Heart left ventricle (tissue), 16 donors: ENCODE results near the gene REP15. TPM values are rescaled to one million over a fixed set of nuclear protein-coding genes. Genes with fewer than 3 reads are reported as not detected.

Experiments used
- ATAC-seq, 4 donors: fragments of 200-7000 bp; cut with Tn5 transposase; one replicate each; pipeline ENCODE4 v1.9.1; 2020 to 2022; ENCODE audit warnings: moderate library complexity in 4 of 4, mild to moderate bottlenecking in 3 of 4, moderate number of reproducible peaks in 1 of 4
- DNase-seq, 5 donors: peaks; one replicate each; pipeline ENCODE4 v3.0.0-alpha.2; 2020
- H3K27ac ChIP-seq, 12 donors: fragments of 200-600 bp; sonication (generic) in 4 of 12; one replicate each; pipeline versions ENCODE4 v1.5.0 to v1.8.0; 2016 to 2022; ENCODE audit warnings: mild to moderate bottlenecking in 2 of 12
- H3K27me3 ChIP-seq, 9 donors: fragments of 200-600 bp; sonication (generic) in 2 of 9; one replicate each; pipeline versions ENCODE4 v1.5.1 to v1.8.0; 2016 to 2022; ENCODE audit warnings: mild to moderate bottlenecking in 3 of 9
- H3K36me3 ChIP-seq, 9 donors: fragments of 200-600 bp; sonication (generic) in 2 of 9; one replicate each; pipeline versions ENCODE4 v1.5.0 to v1.8.0; 2018 to 2022; ENCODE audit warnings: mild to moderate bottlenecking in 2 of 9
- H3K4me1 ChIP-seq, 12 donors: fragments of 200-600 bp; sonication (generic) in 4 of 12; one replicate each; pipeline versions ENCODE4 v1.5.0 to v1.8.0; 2016 to 2022; ENCODE audit warnings: mild to moderate bottlenecking in 3 of 12
- H3K4me3 ChIP-seq, 12 donors: fragments of 200-600 bp; sonication (generic) in 4 of 12; one replicate each; pipeline versions ENCODE4 v1.5.0 to v1.8.0; 2017 to 2022; ENCODE audit warnings: mild to moderate bottlenecking in 9 of 12, moderate library complexity in 4 of 12
- H3K9me3 ChIP-seq, 12 donors: fragments of 200-600 bp; sonication (generic) in 4 of 12; one replicate each; pipeline versions ENCODE4 v1.5.0 to v1.8.0; 2016 to 2022; ENCODE audit warnings: mild to moderate bottlenecking in 1 of 12
- POLR2A ChIP-seq, 2 donors: fragments of 450-650 bp; IDR thresholded peaks; one replicate each; pipeline ENCODE4 v1.6.1; 2017; ENCODE audit warnings: antibody characterized with exemption in 2 of 2, mild to moderate bottlenecking in 2 of 2, moderate library complexity in 2 of 2
- WGBS, 4 donors: extraction: QIAGEN DNeasy Blood & Tissue Kit in 2 of 4; methylation state at CpG; one replicate each; pipeline versions ENCODE4 v1.1.5 to v1.1.7; 2013 to 2018; 5-methylcytosine and 5-hydroxymethylcytosine counted together
- intact Hi-C, 10 donors: fragments of 100-400 bp; cut with DNase I; formaldehyde crosslinking; loops; one replicate each; pipeline versions ENCODE4 v1.11.1 to v1.14.2; 2022
- polyA plus RNA-seq, 2 donors: library from polyadenylated mRNA; stranded (reverse); fragments of 200-250 nt; gene quantifications; one replicate each; pipeline ENCODE4 v1.2.3, GENCODE V29; 2013
- total RNA-seq, 9 donors: library from RNA; depleted of rRNA in 2 of 9; stranded (reverse); fragments of >200 nt in 2 of 9; fragmentation: NEBNext Ultra II Directional in 3 of 9; extraction: Animal tissue kit (Norgen Biotek cat#: 25700) in 3 of 9; gene quantifications; one replicate each; pipeline versions ENCODE4 v1.1.0 to v1.2.4, GENCODE V29; 2016 to 2023
- TF ChIP-seq, protein P1 (sequence below), 12 donors: fragments of 200-600 bp; sonication (generic) in 4 of 12; IDR thresholded peaks; one replicate each; pipeline versions ENCODE4 v1.5.0 to v1.8.0; 2018 to 2022; ENCODE audit warnings: antibody characterized with exemption in 12 of 12, mild to moderate bottlenecking in 5 of 12
- donor health status: ischemic (EF 13 %, LVEDD 7.1; RV severe dilation, severe dysfunction).
- donor health status: healthy with polysubstance abuse.
- donor health status: DM: no; HTN: yes; CAD: no.
- donor health status: DM: no; HTN: no; CAD: no.
- donor health status: ischemic (EF 25% LVEDD 6.9; RV normal size, moderate dysfunction).
- donor health status: ischemic (EF 25% LVEDD 5.7; RV mildly dilated, moderate dysfunction).
- donor health status: healthy.
- donor health status: DM: yes; HTN: yes; CAD: no.
- donor health status: ischemic (EF 35%, LVEDD 5.7; RV mildly dilated, moderate dysfunction).
- donor health status: nonischemic (EF 11% LVEDD 7.7; RV severe dilation, severe dysfunction).
- donor health status: DM: yes; HTN: yes; CAD: no.
- donor health status: PGD.
- donor health status: ischemic (EF 29% LVEDD 5.4; RV normal size, mild dysfunction).
- donor health status: nonischemic (EF 23%, LVEDD 6.1; RV moderate dilation, normal function).

REP15 gene
- total and polyA plus RNA-seq, 11 donors, result 3.7 to 7.9 (median 5.0) TPM

DNA sequence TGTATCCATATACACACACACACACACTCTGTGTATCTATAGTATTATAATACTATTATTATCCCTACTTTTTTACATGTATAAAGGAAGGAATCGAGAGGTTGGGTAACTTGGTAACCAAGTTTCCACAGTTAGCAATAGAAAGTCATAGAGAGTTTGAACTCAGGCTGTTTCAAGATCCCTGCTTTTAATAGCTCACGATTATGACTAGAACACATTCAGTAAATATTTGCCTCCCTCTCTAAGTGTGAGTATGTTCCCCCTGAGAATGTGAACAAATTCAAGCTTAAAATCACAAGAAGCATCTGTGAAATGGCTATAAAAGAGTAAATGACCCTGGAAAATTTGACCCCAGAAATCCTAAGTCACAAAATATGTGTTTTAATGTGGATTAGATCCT, 11.0 kb upstream of the REP15 start:
- no peak for DNase-seq
- 76 to 94% (median 88%) methylated on average over 2 of the region's 2 CpGs for WGBS, 4 donors
- no peaks in the 10 kb centered on the region for H3K4me1 ChIP-seq
- intact Hi-C loops, result no loop called here
- no peak overlapping the region for H3K4me3 ChIP-seq
- H3K27me3 ChIP-seq, result no peaks in the 10 kb centered on the region
- no peak for TF ChIP-seq POLR2A (IDR thresholded peaks at IDR 0.05)
- TF ChIP-seq, protein P1, sequence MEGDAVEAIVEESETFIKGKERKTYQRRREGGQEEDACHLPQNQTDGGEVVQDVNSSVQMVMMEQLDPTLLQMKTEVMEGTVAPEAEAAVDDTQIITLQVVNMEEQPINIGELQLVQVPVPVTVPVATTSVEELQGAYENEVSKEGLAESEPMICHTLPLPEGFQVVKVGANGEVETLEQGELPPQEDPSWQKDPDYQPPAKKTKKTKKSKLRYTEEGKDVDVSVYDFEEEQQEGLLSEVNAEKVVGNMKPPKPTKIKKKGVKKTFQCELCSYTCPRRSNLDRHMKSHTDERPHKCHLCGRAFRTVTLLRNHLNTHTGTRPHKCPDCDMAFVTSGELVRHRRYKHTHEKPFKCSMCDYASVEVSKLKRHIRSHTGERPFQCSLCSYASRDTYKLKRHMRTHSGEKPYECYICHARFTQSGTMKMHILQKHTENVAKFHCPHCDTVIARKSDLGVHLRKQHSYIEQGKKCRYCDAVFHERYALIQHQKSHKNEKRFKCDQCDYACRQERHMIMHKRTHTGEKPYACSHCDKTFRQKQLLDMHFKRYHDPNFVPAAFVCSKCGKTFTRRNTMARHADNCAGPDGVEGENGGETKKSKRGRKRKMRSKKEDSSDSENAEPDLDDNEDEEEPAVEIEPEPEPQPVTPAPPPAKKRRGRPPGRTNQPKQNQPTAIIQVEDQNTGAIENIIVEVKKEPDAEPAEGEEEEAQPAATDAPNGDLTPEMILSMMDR (IDR thresholded peaks at IDR 0.05), result no peak
- ATAC-seq, result no peak
- H3K27ac ChIP-seq, result no peak overlapping the region
- peaks cover 0 to 100% (median 90%) of the 10 kb centered on the region in 9 donors for H3K36me3 ChIP-seq
- H3K9me3 ChIP-seq, result no peaks in the 10 kb centered on the region

DNA sequence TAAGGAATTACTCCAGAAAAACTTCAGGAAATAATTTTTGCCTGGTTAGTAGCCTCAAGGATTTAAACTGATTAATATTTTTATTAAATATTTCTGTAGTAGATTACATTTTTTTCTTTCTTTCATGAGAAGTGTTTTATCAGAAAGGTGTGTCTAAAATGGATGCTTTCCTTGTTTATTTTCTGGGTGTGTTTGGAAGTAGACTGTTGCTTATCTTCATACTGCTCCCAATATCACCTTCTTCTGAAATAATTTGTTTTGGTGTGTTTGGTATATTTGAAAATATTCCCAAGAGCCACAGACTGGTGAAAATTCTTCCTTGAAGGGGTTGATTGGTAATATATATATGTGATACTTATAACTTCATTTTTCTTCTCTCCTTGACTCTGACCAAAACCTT, 10.1 kb upstream of the REP15 start:
- no peak for TF ChIP-seq POLR2A (IDR thresholded peaks at IDR 0.05)
- TF ChIP-seq, protein P1 (IDR thresholded peaks at IDR 0.05), result no peak
- no peaks in the 10 kb centered on the region for H3K27me3 ChIP-seq
- DNase-seq, result no peak
- H3K4me1 ChIP-seq, result no peaks in the 10 kb centered on the region
- H3K27ac ChIP-seq, result no peak overlapping the region
- intact Hi-C loops, result no loop called here
- ATAC-seq, result no peak
- H3K36me3 ChIP-seq, result peaks cover 2 to 100% (median 90%) of the 10 kb centered on the region in 9 donors
- H3K9me3 ChIP-seq, result no peaks in the 10 kb centered on the region
- H3K4me3 ChIP-seq, result no peak overlapping the region

DNA sequence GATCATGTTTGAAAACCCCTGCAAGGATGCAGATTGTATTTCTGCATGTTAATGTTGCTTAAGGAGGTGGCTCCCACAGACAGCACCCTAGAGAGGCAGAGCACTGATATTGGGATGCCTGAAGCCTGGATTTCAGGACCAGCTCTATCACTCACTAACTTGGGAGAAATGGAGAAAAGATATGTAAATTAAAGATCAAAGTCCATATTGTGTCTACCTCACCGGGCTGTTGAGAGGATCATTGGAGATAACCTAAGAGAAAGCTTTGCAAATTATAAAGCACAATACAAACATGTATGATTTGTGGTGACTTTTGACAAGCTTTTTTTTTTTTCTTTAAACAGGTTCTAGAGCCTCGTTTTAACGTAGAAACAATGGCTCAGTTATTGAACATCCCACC, 7.6 kb upstream of the REP15 start:
- ATAC-seq, result no peak
- WGBS, 4 donors, result 92 to 95% (median 95%) methylated on average over 3 of the region's 3 CpGs
- DNase-seq, result no peak

DNA sequence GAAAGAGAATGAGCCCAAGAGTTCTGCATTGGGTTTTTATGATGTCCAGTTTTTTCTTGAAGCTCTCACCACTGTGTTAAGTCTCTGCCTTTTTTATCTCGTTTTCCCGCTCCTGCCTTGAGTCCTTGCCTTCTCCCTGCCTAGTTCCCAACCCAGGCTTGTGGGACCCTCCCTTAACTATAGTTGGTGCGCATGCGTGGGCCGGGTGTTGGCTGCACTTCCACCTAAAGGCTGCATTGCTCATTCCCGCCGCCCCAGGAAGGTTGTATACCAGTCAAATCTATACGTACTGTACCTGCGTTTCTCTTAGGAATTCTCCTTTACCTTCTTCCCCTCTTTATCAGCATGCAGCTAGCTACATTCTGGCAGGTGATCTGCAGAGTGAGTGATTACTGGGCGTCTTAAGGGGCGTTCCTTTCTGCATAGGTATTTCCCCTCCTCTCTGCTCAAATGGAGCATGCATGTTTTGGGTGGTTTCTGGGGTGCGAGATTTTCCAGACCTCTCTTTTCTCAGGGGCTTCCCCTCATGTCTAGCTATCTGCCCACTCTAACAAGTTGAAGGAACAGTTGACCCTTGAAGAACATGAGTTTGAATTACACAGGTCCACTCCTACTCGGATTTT, 6.6 kb upstream of the REP15 start:
- H3K27me3 ChIP-seq, result no peaks in the 10 kb centered on the region
- H3K4me1 ChIP-seq, result no peaks in the 10 kb centered on the region
- no peaks in the 10 kb centered on the region for H3K9me3 ChIP-seq
- ATAC-seq (no peak), DNase-seq (no peak)
- peaks cover 2 to 100% (median 94%) of the 10 kb centered on the region in 9 donors for H3K36me3 ChIP-seq
- 93 to 96% (median 95%) methylated on average over 13 of the region's 13 CpGs for WGBS, 4 donors
- intact Hi-C loops, result loop anchor here in 1 of 10 donors (10.0 kb wide), 1 partner anchor 375 kb away; no protein-coding TSS in a partner anchor
- H3K4me3 ChIP-seq, result no peak overlapping the region
- H3K27ac ChIP-seq, result no peak overlapping the region
- TF ChIP-seq POLR2A (IDR thresholded peaks at IDR 0.05), result no peak
- TF ChIP-seq, protein P1 (IDR thresholded peaks at IDR 0.05), result no peak

More for the DNA sequence above, 7.6 kb upstream of the REP15 start:
- no peaks in the 10 kb centered on the region for H3K9me3 ChIP-seq
- no peak overlapping the region for H3K27ac ChIP-seq
- H3K4me3 ChIP-seq, result no peak overlapping the region
- intact Hi-C loops, result no loop called here
- TF ChIP-seq, protein P1 (IDR thresholded peaks at IDR 0.05), result no peak
- no peak for TF ChIP-seq POLR2A (IDR thresholded peaks at IDR 0.05)
- H3K36me3 ChIP-seq, result peaks cover 2 to 100% (median 92%) of the 10 kb centered on the region in 9 donors
- H3K27me3 ChIP-seq, result no peaks in the 10 kb centered on the region
- H3K4me1 ChIP-seq, result no peaks in the 10 kb centered on the region
